Naive thymus-derived CD4-positive, alpha-beta T cell (primary cell): Measurements from ENCODE around the gene RFC3. TPM values are rescaled to one million over a fixed set of nuclear protein-coding genes. Genes with fewer than 3 reads are reported as not detected.

Experiments
- ATAC-seq: fragments of 150-1000 bp; cut with Tn5 transposase; 2 replicates; pipeline ENCODE4 v1.10.0; 2021; ENCODE audit warnings: mild to moderate bottlenecking, moderate library complexity
- CTCF ChIA-PET: fragments of 350-600 bp; sonication (Branson Sonifier 250); formaldehyde crosslinking; loops from one replicate; lab custom pipeline; 2021; ENCODE audit warnings: antibody characterized with exemption; lab: Charles Lee
- POLR2A ChIA-PET: fragments of 350-600 bp; sonication (Branson Sonifier 250); formaldehyde crosslinking; loops from one replicate; lab custom pipeline; 2021; ENCODE audit warnings: antibody characterized with exemption, inconsistent platforms; lab: Charles Lee
- DNase-seq, 9 donors: peaks; one replicate each; pipeline versions ENCODE4 v3.0.0 to v3.0.0-alpha.2; 2020 to 2022; ENCODE audit warnings: mixed read lengths in 1 of 9
- H3K27ac ChIP-seq: one replicate; pipeline ENCODE4 v1.7.0; 2013; ENCODE audit warnings: mild to moderate bottlenecking, low read depth, low read length, moderate library complexity
- H3K27me3 ChIP-seq, 2 donors: one replicate each; pipeline ENCODE4 v1.7.0; 2013; ENCODE audit warnings: low read length in 2 of 2, mild to moderate bottlenecking in 2 of 2, moderate library complexity in 2 of 2; ENCODE audit not compliant: control insufficient read depth in 2 of 2, insufficient read depth in 2 of 2
- H3K36me3 ChIP-seq, 3 experiments: 1 replicate in 2 of 3; 2 replicates in 1 of 3; pipeline ENCODE4 v1.7.0; 2013; ENCODE audit warnings: low read length in 3 of 3, mild to moderate bottlenecking in 3 of 3, moderate library complexity in 1 of 3; ENCODE audit not compliant: insufficient read depth in 3 of 3, control insufficient read depth in 2 of 3
- H3K4me1 ChIP-seq, 2 donors: one replicate each; pipeline ENCODE4 v1.7.0; 2013; ENCODE audit warnings: low read length in 2 of 2, mild to moderate bottlenecking in 2 of 2, moderate library complexity in 1 of 2; ENCODE audit not compliant: control insufficient read depth in 2 of 2, insufficient read depth in 2 of 2
- H3K4me3 ChIP-seq: 2 replicates; pipeline ENCODE4 v1.7.0; 2013; ENCODE audit warnings: mild to moderate bottlenecking, low read length
- H3K9me3 ChIP-seq, 3 experiments: 1 replicate in 2 of 3; 2 replicates in 1 of 3; pipeline ENCODE4 v1.7.0; 2013; ENCODE audit warnings: low read length in 3 of 3; ENCODE audit not compliant: control insufficient read depth in 2 of 3
- H3K27ac Mint-ChIP-seq, 9 donors: one replicate each; pipeline ENCODE4 v1.8.0; 2020 to 2022; ENCODE audit warnings: mixed read lengths in 9 of 9, mild to moderate bottlenecking in 8 of 9, moderate library complexity in 5 of 9, inconsistent platforms in 2 of 9
- H3K27me3 Mint-ChIP-seq, 5 donors: one replicate each; pipeline ENCODE4 v1.8.0; 2021 to 2022; ENCODE audit warnings: mixed read lengths in 5 of 5, mild to moderate bottlenecking in 1 of 5
- H3K36me3 Mint-ChIP-seq, 5 donors: one replicate each; pipeline ENCODE4 v1.8.0; 2020 to 2022; ENCODE audit warnings: mixed read lengths in 5 of 5, mild to moderate bottlenecking in 3 of 5, inconsistent platforms in 1 of 5
- H3K4me1 Mint-ChIP-seq, 7 donors: one replicate each; pipeline ENCODE4 v1.8.0; 2020 to 2022; ENCODE audit warnings: mixed read lengths in 7 of 7, mild to moderate bottlenecking in 3 of 7, inconsistent platforms in 1 of 7
- H3K4me3 Mint-ChIP-seq, 10 donors: one replicate each; pipeline ENCODE4 v1.8.0; 2020 to 2022; ENCODE audit warnings: mild to moderate bottlenecking in 10 of 10, mixed read lengths in 10 of 10, moderate library complexity in 6 of 10, inconsistent platforms in 2 of 10
- H3K9me3 Mint-ChIP-seq, 11 donors: one replicate each; pipeline ENCODE4 v1.8.0; 2020 to 2022; ENCODE audit warnings: mixed read lengths in 11 of 11, mild to moderate bottlenecking in 4 of 11, inconsistent platforms in 1 of 11, moderate library complexity in 1 of 11
- intact Hi-C, 2 donors: fragments of 100-400 bp; cut with micrococcal nuclease; formaldehyde crosslinking; loops; one replicate each; pipeline ENCODE4 v1.15.1; 2023
- polyA plus RNA-seq, 2 donors: library from polyadenylated mRNA; unstranded; fragments of 300-500 nt; fragmentation: Illumina TruSeq; gene quantifications; one replicate each; pipeline ENCODE4 v1.2.3, GENCODE V29; 2021
- total RNA-seq, 6 experiments: library from RNA in 5 of 6; stranded (reverse) in 5 of 6; gene quantifications; 1 replicate in 5 of 6; 2 replicates in 1 of 6; pipeline ENCODE4 v1.2.3 and lab custom pipeline; 2021 to 2026

The RFC3 gene
- total and polyA plus RNA-seq, 7 experiments from 2014 or later, result 4.5 to 29.9 (median 6.5) TPM

GRCh38 chr13:33884531-33885220, 66.7 kb downstream of the RFC3 start:
- Mint-ChIP-seq H3K27ac (no peak overlapping the region), H3K9me3 (peaks cover 0 to 19% (median 4%) of the 10 kb centered on the region in 11 donors), H3K4me3 (no peak overlapping the region), H3K36me3 (peaks cover 0 to 34% (median 20%) of the 10 kb centered on the region in 5 donors), H3K4me1 (no peaks in the 10 kb centered on the region), H3K27me3 (no peaks in the 10 kb centered on the region)
- intact Hi-C loops, result no loop called here
- H3K27me3 ChIP-seq, result no peaks in the 10 kb centered on the region
- no peaks in the 10 kb centered on the region for H3K9me3 ChIP-seq
- ATAC-seq, result no peak
- CTCF ChIA-PET, result no interaction called here
- H3K27ac ChIP-seq, result no peak overlapping the region
- no peaks in the 10 kb centered on the region for H3K4me1 ChIP-seq
- POLR2A ChIA-PET, result no interaction called here
- H3K36me3 ChIP-seq, result no peaks in the 10 kb centered on the region
- no peak for DNase-seq
- no peak overlapping the region for H3K4me3 ChIP-seq
